Coronary artery (tissue), 2 donors: ENCODE results near the gene FRMD4B.
A peak's percentile ranks its signal among the peaks of the same experiment; 100 is the strongest.
"Not testable (repeated sequence)": the region's sequence is repeated elsewhere in the genome, so short reads cannot be mapped to it uniquely, and the experiment has no call there.

Source experiments
- DNase-seq: peaks from one replicate; pipeline ENCODE4 v3.0.0-alpha.2; 2017; ENCODE audit warnings: low spot score
- H3K27ac ChIP-seq, 2 donors: fragments of 200-600 bp; sonication (generic); one replicate each; pipeline ENCODE4 v1.5.1; 2016 to 2019
- H3K4me3 ChIP-seq: fragments of 200-600 bp; sonication (generic); 2 replicates; pipeline ENCODE4 v1.5.1; 2016; ENCODE audit warnings: mild to moderate bottlenecking, moderate library complexity
- CTCF ChIP-seq: fragments of 200-600 bp; sonication (generic); IDR thresholded peaks from one replicate; pipeline ENCODE4 v1.5.1; 2019; ENCODE audit warnings: antibody characterized with exemption

Gene FRMD4B

DNA sequence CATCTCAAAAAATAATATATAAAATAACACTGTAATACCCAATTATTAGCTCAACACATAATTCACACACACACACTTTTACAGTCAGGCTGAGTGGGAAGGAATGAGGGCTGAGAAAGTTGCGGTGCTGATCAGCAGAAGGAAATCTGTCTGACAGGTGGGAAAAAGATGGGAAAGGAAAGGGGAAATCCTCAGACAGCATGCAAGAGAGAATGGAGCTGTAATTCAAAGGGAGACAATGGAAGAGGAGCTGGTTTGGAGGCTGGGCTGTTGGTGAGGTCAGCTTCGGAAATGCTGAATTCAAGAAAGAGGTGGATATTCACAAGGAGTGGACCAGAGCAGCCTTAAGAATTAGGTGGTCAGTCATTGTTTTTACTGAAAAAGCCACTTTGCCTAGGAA lies 141.8 kb downstream of the FRMD4B start:
- no peak for TF ChIP-seq CTCF
- H3K4me3 ChIP-seq: no peak overlapping the region
- H3K27ac ChIP-seq: no peak overlapping the region
- no peak for DNase-seq

DNA sequence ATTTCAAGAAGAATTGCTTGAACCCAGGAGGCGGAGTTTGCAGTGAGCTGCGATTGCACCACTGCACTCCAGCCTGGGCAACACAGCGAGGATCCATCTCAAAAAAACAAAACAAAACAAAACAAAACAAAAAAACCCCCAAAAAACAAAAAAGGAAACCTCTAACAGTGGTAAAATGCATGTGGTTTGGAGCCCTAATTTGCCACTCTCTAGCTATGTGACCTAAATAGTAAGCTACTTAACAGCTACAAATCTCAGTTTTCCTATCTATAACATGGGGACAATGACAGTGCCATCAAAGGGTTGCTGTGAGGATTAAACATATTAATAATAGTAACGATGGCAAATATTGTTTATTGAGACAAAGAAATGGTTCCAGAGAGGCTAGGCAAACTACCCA lies 144.1 kb downstream of the FRMD4B start:
- no peak for DNase-seq
- Histone ChIP-seq H3K27ac (no peak overlapping the region), H3K4me3 (no peak overlapping the region)
- no peak for TF ChIP-seq CTCF

- no peak overlapping the region for H3K4me3 ChIP-seq
- no peak for TF ChIP-seq CTCF
- DNase-seq: no peak
- no peak overlapping the region for H3K27ac ChIP-seq
Observed at GRCh38 chr3:69240651-69241568, 145.0 kb downstream of the FRMD4B start.

GRCh38 chr3:69239063-69239462 lies 146.8 kb downstream of the FRMD4B start:
- TF ChIP-seq CTCF: no peak
- no peak for DNase-seq
- H3K4me3 ChIP-seq: no peak overlapping the region
- peak overlapping the region in 1 of 2 donors; percentile 5 for H3K27ac ChIP-seq

DNA sequence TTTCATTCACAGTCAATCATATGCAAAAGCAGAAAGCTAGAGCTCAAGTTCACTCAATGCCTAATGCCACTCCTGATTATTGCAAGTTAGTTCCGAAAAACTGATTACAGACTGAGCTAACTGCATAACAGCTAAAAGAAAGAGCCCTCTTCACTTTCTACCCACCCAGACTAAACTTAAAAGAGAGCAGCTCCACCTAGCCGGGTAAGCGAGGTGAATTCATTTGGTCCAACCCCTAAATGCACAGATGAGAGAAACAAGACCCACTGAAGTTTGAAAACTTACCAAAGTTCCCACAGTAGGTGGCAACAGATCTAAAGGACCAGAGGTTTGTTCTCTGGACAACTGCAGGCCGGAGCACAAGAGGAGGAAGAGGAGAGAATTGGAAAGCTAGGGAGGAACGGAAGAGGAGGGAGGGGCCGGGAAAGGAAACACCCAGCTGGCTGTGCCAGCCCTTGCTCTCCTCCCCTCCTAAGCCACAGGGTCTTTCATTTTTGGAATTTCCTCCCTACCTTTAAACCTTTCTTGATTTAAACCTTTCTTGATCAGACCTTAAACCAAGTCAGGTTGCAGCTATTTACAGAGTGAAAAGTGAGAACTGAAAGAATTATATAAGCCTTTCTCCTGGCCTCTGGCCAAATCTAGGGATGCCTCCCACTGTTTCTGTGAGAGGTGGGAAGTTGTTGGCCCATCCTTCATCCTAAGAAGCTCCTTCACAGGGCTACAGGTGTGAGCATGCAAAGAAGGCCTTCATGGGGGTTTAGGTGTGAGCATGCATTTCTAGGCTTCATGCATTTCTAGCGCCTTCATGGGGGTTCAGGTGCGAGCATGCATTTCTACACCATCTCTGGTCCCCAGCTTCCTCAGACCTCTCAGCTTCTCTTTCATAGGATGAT lies 148.8 kb downstream of the FRMD4B start:
- no peak for TF ChIP-seq CTCF
- no peak for DNase-seq
- H3K4me3 ChIP-seq: no peak overlapping the region
- peak overlapping the region; percentile 2 to 19 for H3K27ac ChIP-seq

DNA sequence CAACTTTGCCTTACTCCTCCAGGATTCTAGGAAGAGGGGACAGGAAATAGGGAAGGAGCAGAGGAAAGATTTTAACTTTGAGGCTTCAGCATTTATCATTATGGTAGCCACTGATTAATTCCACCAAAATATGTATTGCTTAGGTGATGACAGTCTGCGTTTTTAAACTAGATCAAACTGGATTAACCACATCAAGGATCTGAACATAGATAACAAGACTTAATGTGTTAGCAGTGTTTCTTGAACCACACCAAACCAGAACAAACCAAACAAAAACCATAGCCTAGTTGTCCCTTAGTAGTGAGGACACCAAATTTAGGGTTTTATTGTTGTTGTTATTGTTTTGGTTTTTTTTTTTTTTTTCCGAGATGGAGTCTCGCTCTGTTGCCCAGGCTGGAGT lies 150.0 kb downstream of the FRMD4B start:
- Histone ChIP-seq H3K27ac (no peak overlapping the region), H3K4me3 (no peak overlapping the region)
- DNase-seq: no peak
- no peak for TF ChIP-seq CTCF

- H3K4me3 ChIP-seq, DNase-seq, H3K27ac ChIP-seq: not testable (repeated sequence)
Observed at GRCh38 chr3:69235227-69235626, 150.7 kb downstream of the FRMD4B start.
